Ascending aorta (tissue), 2 donors: ENCODE data around the gene IQCN. TPM values are rescaled to one million over a fixed set of nuclear protein-coding genes. Genes with fewer than 3 reads are reported as not detected.

Source experiments
- DNase-seq, 2 donors: peaks; one replicate each; pipeline ENCODE4 v3.0.0-alpha.2; 2019; ENCODE audit warnings: low spot score in 2 of 2
- H3K27ac ChIP-seq, 2 donors: fragments of 200-600 bp; sonication (generic); one replicate each; pipeline ENCODE4 v1.5.1; 2016 to 2017; ENCODE audit warnings: mild to moderate bottlenecking in 1 of 2
- H3K27me3 ChIP-seq: fragments of 200-600 bp; sonication (generic); one replicate; pipeline ENCODE4 v1.5.1; 2017
- H3K36me3 ChIP-seq, 2 donors: fragments of 200-600 bp; sonication (generic); one replicate each; pipeline ENCODE4 v1.5.1; 2016
- H3K4me1 ChIP-seq, 2 donors: fragments of 200-600 bp; sonication (generic); one replicate each; pipeline ENCODE4 v1.5.1; 2016 to 2017; ENCODE audit warnings: mild to moderate bottlenecking in 1 of 2
- H3K4me3 ChIP-seq, 2 donors: fragments of 200-600 bp; sonication (generic); one replicate each; pipeline ENCODE4 v1.5.1; 2016 to 2017; ENCODE audit warnings: mild to moderate bottlenecking in 1 of 2
- H3K9me3 ChIP-seq, 2 donors: fragments of 200-600 bp; sonication (generic); one replicate each; pipeline ENCODE4 v1.5.1; 2016
- CTCF ChIP-seq, 3 experiments: fragments of 200-600 bp in 2 of 3; fragments of 450-650 bp in 1 of 3; sonication (generic) in 2 of 3; IDR thresholded peaks; one replicate each; pipeline ENCODE4 v1.5.1; 2016 to 2019; ENCODE audit warnings: antibody characterized with exemption in 3 of 3, mild to moderate bottlenecking in 1 of 3, moderate library complexity in 1 of 3
- intact Hi-C: fragments of 100-400 bp; cut with DNase I; formaldehyde crosslinking; loops from one replicate; pipeline ENCODE4 v1.15.1; 2023
- total RNA-seq: library from RNA; depleted of rRNA; stranded (reverse); fragments of >200 nt; gene quantifications from one replicate; pipeline ENCODE4 v1.1.0, GENCODE V29; 2016

Gene IQCN
- total RNA-seq, 1 donor from 2014 or later, result 51.2 TPM

GRCh38 chr19:18308051-18308947 lies 34.0 kb upstream of the IQCN start:
- Histone ChIP-seq H3K4me1 (peaks cover 27 to 51% of the 10 kb centered on the region in 2 donors), H3K36me3 (peaks cover 12 to 18% of the 10 kb centered on the region in 2 donors), H3K27me3 (no peaks in the 10 kb centered on the region), H3K9me3 (no peaks in the 10 kb centered on the region), H3K4me3 (no peak overlapping the region), H3K27ac (peak overlapping the region; percentile 98 to 100)
- no peak for DNase-seq
- intact Hi-C loops, result no loop called here
- no peak for TF ChIP-seq CTCF (IDR thresholded peaks at IDR 0.05)

GRCh38 chr19:18307271-18307681 lies 33.0 kb upstream of the IQCN start:
- peak overlapping the region; percentile 98 to 100 for H3K27ac ChIP-seq

GRCh38 chr19:18306888-18307260 lies 32.6 kb upstream of the IQCN start:
- Histone ChIP-seq H3K4me3 (peak overlapping the region in 1 of 2 donors; percentile 44), H3K27ac (peak overlapping the region; percentile 98 to 100), H3K9me3 (no peaks in the 10 kb centered on the region), H3K36me3 (peaks cover 7 to 9% of the 10 kb centered on the region in 2 donors), H3K27me3 (no peaks in the 10 kb centered on the region), H3K4me1 (peaks cover 30 to 60% of the 10 kb centered on the region in 2 donors)
- no peak for TF ChIP-seq CTCF (IDR thresholded peaks at IDR 0.05)
- DNase-seq, result no peak
- intact Hi-C loops, result no loop called here

More at GRCh38 chr19:18307271-18307681, 33.0 kb upstream of the IQCN start:
- peak in 2 of 3 experiments; percentile 21 to 52 for TF ChIP-seq CTCF (IDR thresholded peaks at IDR 0.05)
- H3K36me3 ChIP-seq, result peaks cover 11 to 13% of the 10 kb centered on the region in 2 donors
- peaks cover 30 to 56% of the 10 kb centered on the region in 2 donors for H3K4me1 ChIP-seq
- intact Hi-C loops, result no loop called here
- no peaks in the 10 kb centered on the region for H3K9me3 ChIP-seq
- peak overlapping the region; percentile 12 to 44 for H3K4me3 ChIP-seq
- no peaks in the 10 kb centered on the region for H3K27me3 ChIP-seq
- no peak for DNase-seq

GRCh38 chr19:18306209-18306887 lies 32.1 kb upstream of the IQCN start:
- Histone ChIP-seq H3K4me1 (peaks cover 34 to 65% of the 10 kb centered on the region in 2 donors), H3K4me3 (peak overlapping the region in 1 of 2 donors; percentile 44), H3K27me3 (no peaks in the 10 kb centered on the region), H3K9me3 (no peaks in the 10 kb centered on the region), H3K27ac (peak overlapping the region; percentile 98 to 100), H3K36me3 (peaks cover 6% of the 10 kb centered on the region in 2 donors)
- no peak for DNase-seq
- no peak for TF ChIP-seq CTCF (IDR thresholded peaks at IDR 0.05)
- intact Hi-C loops, result no loop called here

- H3K9me3 ChIP-seq, result no peaks in the 10 kb centered on the region
- TF ChIP-seq CTCF (IDR thresholded peaks at IDR 0.05), result no peak
- intact Hi-C loops, result loop anchor here (1.0 kb wide), 2 partner anchors 12 to 19 kb away; partner anchors contain the start of gene LSM4
Measured at GRCh38 chr19:18304458-18305310, 30.4 kb upstream of the IQCN start.

More at GRCh38 chr19:18304458-18305310, 30.4 kb upstream of the IQCN start:
- H3K27ac ChIP-seq, result peak overlapping the region; percentile 98 to 100
- H3K36me3 ChIP-seq, result peaks cover 3 to 4% of the 10 kb centered on the region in 2 donors
- H3K4me1 ChIP-seq, result peaks cover 41 to 77% of the 10 kb centered on the region in 2 donors
- H3K27me3 ChIP-seq, result no peaks in the 10 kb centered on the region
- H3K4me3 ChIP-seq, result peak overlapping the region; percentile 60
- DNase-seq, result peak; percentile 83 to 97
